ENCODE data around the gene FARSA. TPM values are rescaled to one million over a fixed set of nuclear protein-coding genes. Genes with fewer than 3 reads are reported as not detected.
"Not testable (repeated sequence)": the region's sequence is repeated elsewhere in the genome, so short reads cannot be mapped to it uniquely, and the experiment has no call there.

Gene FARSA
- polyA plus RNA-seq, 4 donors, result 41.7 to 67.4 (median 55.2) TPM

GRCh38 chr19:12938779-12939601, 5.5 kb upstream of the FARSA start:
- DNase-seq (ENCODE audit: low read depth in 4 of 4, low spot score in 2 of 4), result no peak

GRCh38 chr19:12937927-12938778, 4.6 kb upstream of the FARSA start, which contains the start of gene CALR:
TSS of gene CALR (plus strand) at chr19:12938609. CDS start at chr19:12938680, 71 bp downstream.
- DNase-seq (ENCODE audit: low read depth in 4 of 4, low spot score in 2 of 4), result peak; percentile 98 to 99 (median 98)

GRCh38 chr19:12937093-12937926, 3.8 kb upstream of the FARSA start:
- no peak for DNase-seq (ENCODE audit: low read depth in 4 of 4, low spot score in 2 of 4)

GRCh38 chr19:12936582-12936981, 3.1 kb upstream of the FARSA start:
- DNase-seq (ENCODE audit: low read depth in 4 of 4, low spot score in 2 of 4), result no peak

- DNase-seq (ENCODE audit: low read depth in 4 of 4, low spot score in 2 of 4), result no peak
Measured at GRCh38 chr19:12935071-12935470, 1.6 kb upstream of the FARSA start.

- DNase-seq (ENCODE audit: low read depth in 4 of 4, low spot score in 2 of 4), result no peak
Measured at GRCh38 chr19:12932392-12933286, 872 bp downstream of the FARSA start.

- no peak for DNase-seq (ENCODE audit: low read depth in 4 of 4, low spot score in 2 of 4)
Measured at GRCh38 chr19:12930002-12930645, 3.4 kb downstream of the FARSA start.

GRCh38 chr19:12924621-12925310, 8.7 kb downstream of the FARSA start:
- no peak for DNase-seq (ENCODE audit: low read depth in 4 of 4, low spot score in 2 of 4)

- DNase-seq (ENCODE audit: low read depth in 4 of 4, low spot score in 2 of 4), result no peak
Measured at GRCh38 chr19:12922959-12923358, 10.6 kb downstream of the FARSA start.

GRCh38 chr19:12921047-12921446, 12.5 kb downstream of the FARSA start:
- no peak for DNase-seq (ENCODE audit: low read depth in 4 of 4, low spot score in 2 of 4)

GRCh38 chr19:12918253-12918652, 15.3 kb downstream of the FARSA start:
- DNase-seq (ENCODE audit: low read depth in 4 of 4, low spot score in 2 of 4), result no peak

GRCh38 chr19:12915860-12916259, 17.7 kb downstream of the FARSA start:
- not testable (repeated sequence) for DNase-seq (ENCODE audit: low read depth in 4 of 4, low spot score in 2 of 4)

- DNase-seq (ENCODE audit: low read depth in 4 of 4, low spot score in 2 of 4), result no peak
Measured at GRCh38 chr19:12913851-12914690, 19.4 kb downstream of the FARSA start.

- DNase-seq (ENCODE audit: low read depth in 4 of 4, low spot score in 2 of 4), result peak in 1 of 4 donors; percentile 34
Measured at GRCh38 chr19:12913011-12913561, 20.4 kb downstream of the FARSA start.

- no peak for DNase-seq (ENCODE audit: low read depth in 4 of 4, low spot score in 2 of 4)
Measured at GRCh38 chr19:12912571-12912970, 20.9 kb downstream of the FARSA start.

GRCh38 chr19:12907166-12907565, 26.3 kb downstream of the FARSA start:
- no peak for DNase-seq (ENCODE audit: low read depth in 4 of 4, low spot score in 2 of 4)

GRCh38 chr19:12899891-12900518, 33.5 kb downstream of the FARSA start:
- DNase-seq (ENCODE audit: low read depth in 4 of 4, low spot score in 2 of 4), result no peak
